Caco-2 (cell line): ENCODE measurements around the gene INPP5K. TPM values are rescaled to one million over a fixed set of nuclear protein-coding genes. Genes with fewer than 3 reads are reported as not detected.

Experiments used
- BruUV-seq: library from RNA; stranded (reverse); fragments of 400-500 nt; replicated peaks from 2 replicates; lab custom pipeline; 2021; lab: Mats Ljungman, UMichigan
- CTCF ChIA-PET: fragments of 300-600 bp; sonication (Branson Sonifier 250); formaldehyde crosslinking; loops from one replicate; lab custom pipeline; 2022; ENCODE audit warnings: antibody characterized with exemption; lab: Charles Lee
- POLR2A ChIA-PET: fragments of 300-600 bp; sonication (Branson Sonifier 250); formaldehyde crosslinking; loops from one replicate; lab custom pipeline; 2022; ENCODE audit warnings: antibody characterized with exemption; lab: Charles Lee
- DNase-seq, 2 experiments: peaks; one replicate each; pipeline versions ENCODE4 v3.0.0 to v3.0.0-alpha.2; 2020 to 2022
- H3K27me3 ChIP-seq: replicated peaks from 2 replicates; pipeline ENCODE4 v1.6.0; 2011; ENCODE audit warnings: low read length; ENCODE audit not compliant: control insufficient read depth, insufficient read depth
- H3K36me3 ChIP-seq: 2 replicates; pipeline ENCODE4 v1.5.1; 2011; ENCODE audit warnings: low read length; ENCODE audit not compliant: control insufficient read depth, insufficient read depth
- H3K4me1 ChIP-seq: fragments of 250-450 bp; sonication (Bioruptor Pico); 2 replicates; pipeline ENCODE4 v1.5.1; 2020; ENCODE audit warnings: mild to moderate bottlenecking
- H3K4me3 ChIP-seq: 2 replicates; pipeline ENCODE4 v1.5.1; 2011; ENCODE audit warnings: low read depth, mild to moderate bottlenecking, control low read depth, low read length
- H3K9me3 ChIP-seq: fragments of 250-450 bp; sonication (Bioruptor Pico); 2 replicates; pipeline ENCODE4 v1.5.1; 2020; ENCODE audit warnings: mild to moderate bottlenecking, moderate library complexity
- H3K27ac Mint-ChIP-seq: one replicate; pipeline ENCODE4 v1.8.0; 2022; ENCODE audit warnings: mixed read lengths; ENCODE audit not compliant: unreplicated experiment
- H3K27me3 Mint-ChIP-seq: one replicate; pipeline ENCODE4 v1.8.0; 2022; ENCODE audit warnings: mixed read lengths; ENCODE audit not compliant: insufficient read depth, unreplicated experiment
- H3K36me3 Mint-ChIP-seq: one replicate; pipeline ENCODE4 v1.8.0; 2022; ENCODE audit warnings: mild to moderate bottlenecking, mixed read lengths; ENCODE audit not compliant: insufficient read depth, unreplicated experiment
- H3K4me1 Mint-ChIP-seq: one replicate; pipeline ENCODE4 v1.8.0; 2022; ENCODE audit warnings: low read depth, mixed read lengths; ENCODE audit not compliant: unreplicated experiment
- H3K4me3 Mint-ChIP-seq: one replicate; pipeline ENCODE4 v1.8.0; 2022; ENCODE audit warnings: mild to moderate bottlenecking, moderate library complexity, mixed read lengths; ENCODE audit not compliant: unreplicated experiment
- H3K9me3 Mint-ChIP-seq: one replicate; pipeline ENCODE4 v1.8.0; 2022; ENCODE audit warnings: mixed read lengths; ENCODE audit not compliant: unreplicated experiment
- CTCF ChIP-seq, 2 experiments: fragments of 200-600 bp in 1 of 2; IDR thresholded peaks; 1 replicate in 1 of 2; 2 replicates in 1 of 2; pipeline versions ENCODE4 v1.5.1 to v1.8.0; 2011 to 2022; ENCODE audit warnings: antibody characterized with exemption in 1 of 2, control low read depth in 1 of 2, inconsistent platforms in 1 of 2, low read depth in 1 of 2, low read length in 1 of 2, mild to moderate bottlenecking in 1 of 2, moderate library complexity in 1 of 2; ENCODE audit not compliant: insufficient read depth in 1 of 2, severe bottlenecking in 1 of 2, unreplicated experiment in 1 of 2
- intact Hi-C: fragments of 100-400 bp; cut with micrococcal nuclease; formaldehyde crosslinking; loops from one replicate; pipeline ENCODE4 v1.10.0; 2022; ENCODE audit not compliant: unreplicated experiment
- total RNA-seq: library from RNA; stranded (reverse); gene quantifications from 2 replicates; pipeline ENCODE4 v1.2.3, GENCODE V29; 2022

Gene INPP5K
- total RNA-seq, 1 experiment from 2014 or later = 24.1 TPM

GRCh38 chr17:1473841-1474240 is 42.6 kb downstream of the INPP5K start:
- H3K27me3 ChIP-seq = no peaks in the 10 kb centered on the region
- CTCF ChIA-PET = no interaction called here
- peaks cover 10% of the 10 kb centered on the region for H3K36me3 ChIP-seq
- H3K9me3 ChIP-seq = peaks cover 2% of the 10 kb centered on the region; the same call in 1 of the 2 replicates
- Mint-ChIP-seq H3K27ac (no peak overlapping the region), H3K27me3 (no peaks in the 10 kb centered on the region), H3K36me3 (peaks cover 86% of the 10 kb centered on the region), H3K4me3 (no peak overlapping the region), H3K9me3 (no peaks in the 10 kb centered on the region), H3K4me1 (peaks cover 8% of the 10 kb centered on the region)
- intact Hi-C loops = no loop called here
- no peak for TF ChIP-seq CTCF (IDR thresholded peaks at IDR 0.05; ENCODE audit: insufficient read depth in 1 of 2, low read depth in 1 of 2, low read length in 1 of 2, severe bottlenecking in 1 of 2, unreplicated experiment in 1 of 2)
- no peak overlapping the region for H3K4me3 ChIP-seq
- no peak for DNase-seq
- H3K4me1 ChIP-seq = peaks cover 7% of the 10 kb centered on the region
- POLR2A ChIA-PET = no interaction called here
- BruUV-seq = no TSS peak

DNA sequence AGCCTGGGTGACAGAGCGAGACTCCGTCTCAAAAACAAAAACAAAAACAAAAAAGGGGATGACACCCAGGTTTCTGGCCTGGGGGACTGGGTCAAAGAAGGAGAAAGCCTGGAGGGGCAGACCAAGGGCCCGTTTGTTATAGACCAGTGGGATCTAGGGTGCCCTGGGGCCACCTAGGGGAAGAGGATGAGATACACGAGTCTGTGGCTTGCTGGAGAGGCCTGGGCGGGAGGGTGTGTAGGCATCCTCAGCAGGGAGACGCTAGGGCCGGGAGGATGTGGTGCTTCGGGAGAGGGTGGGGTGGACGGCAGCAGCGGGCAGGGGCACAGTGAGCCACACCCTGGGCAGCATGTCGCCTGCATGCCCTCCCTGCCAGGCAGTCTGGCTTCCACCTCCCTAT is 43.2 kb downstream of the INPP5K start:
- Mint-ChIP-seq H3K4me3 (no peak overlapping the region), H3K9me3 (no peaks in the 10 kb centered on the region), H3K27ac (no peak overlapping the region), H3K27me3 (no peaks in the 10 kb centered on the region), H3K36me3 (peaks cover 86% of the 10 kb centered on the region), H3K4me1 (peaks cover 15% of the 10 kb centered on the region)
- TF ChIP-seq CTCF (IDR thresholded peaks at IDR 0.05; ENCODE audit: insufficient read depth in 1 of 2, low read depth in 1 of 2, low read length in 1 of 2, severe bottlenecking in 1 of 2, unreplicated experiment in 1 of 2) = peak in 1 of 2 experiments; percentile 26
- ChIA-PET POLR2A (no interaction called here), CTCF (no interaction called here)
- H3K4me1 ChIP-seq = peaks cover 14% of the 10 kb centered on the region
- H3K36me3 ChIP-seq = peaks cover 7% of the 10 kb centered on the region
- DNase-seq = no peak
- H3K27me3 ChIP-seq = no peaks in the 10 kb centered on the region
- no TSS peak for BruUV-seq
- intact Hi-C loops = no loop called here
- peaks cover 2% of the 10 kb centered on the region; the same call in 1 of the 2 replicates for H3K9me3 ChIP-seq
- H3K4me3 ChIP-seq = no peak overlapping the region

DNA sequence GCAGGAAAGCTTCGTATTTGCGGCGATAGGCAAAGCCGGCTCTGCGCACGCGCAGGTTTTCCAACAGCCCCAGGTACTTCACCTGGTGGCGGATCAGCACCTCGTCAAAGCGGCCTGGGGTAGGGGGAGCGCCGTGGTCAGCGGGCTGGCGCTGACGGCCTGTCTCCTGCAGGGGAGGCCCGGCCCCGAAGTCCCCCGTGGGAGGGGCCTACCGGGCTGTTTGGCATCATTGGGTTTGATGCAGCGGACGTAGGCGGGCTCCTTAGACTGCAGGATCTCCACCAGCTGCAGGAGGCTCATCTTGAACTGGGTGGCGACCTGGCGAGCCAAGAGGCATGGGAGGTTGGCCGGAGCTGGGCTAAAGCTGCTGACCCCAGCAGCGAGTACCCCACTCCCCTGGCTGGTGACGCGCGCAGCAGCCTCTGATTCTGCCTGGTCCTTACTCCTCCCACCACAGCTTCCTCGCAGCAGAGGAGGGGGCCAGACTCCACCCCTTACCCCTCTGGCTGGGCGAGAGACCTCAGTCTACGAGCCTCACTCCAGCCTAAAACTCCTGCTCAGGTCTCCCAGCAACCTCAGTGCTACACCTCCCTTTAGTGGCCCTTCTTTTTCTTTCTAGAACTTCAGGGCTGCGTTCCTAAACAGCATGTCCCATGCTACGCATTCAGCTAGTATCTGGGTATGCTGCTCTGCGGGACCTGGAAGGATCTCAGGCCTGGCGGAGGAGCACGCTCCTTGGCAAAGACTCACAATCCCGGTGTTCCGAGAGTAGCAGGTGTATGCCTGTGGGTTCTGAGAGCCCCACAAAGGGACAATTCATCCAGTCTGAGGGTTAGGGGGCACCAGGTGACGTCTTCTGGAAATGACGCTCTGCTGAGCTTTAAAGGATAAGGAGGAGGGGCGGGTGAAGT is 44.2 kb downstream of the INPP5K start:
- ChIA-PET CTCF (interaction anchor here (0.6 kb wide), 1 partner anchor 46 kb away, joined by 7 read pairs; no protein-coding TSS in a partner anchor), POLR2A (interaction anchor here (0.5 kb wide), 1 partner anchor 68 kb away, joined by 4 read pairs; no protein-coding TSS in a partner anchor)
- peaks cover 82% of the 10 kb centered on the region for H3K36me3 Mint-ChIP-seq
- BruUV-seq = no TSS peak
- Histone ChIP-seq H3K4me1 (peaks cover 18% of the 10 kb centered on the region), H3K4me3 (no peak overlapping the region), H3K36me3 (peaks cover 5% of the 10 kb centered on the region), H3K27me3 (no peaks in the 10 kb centered on the region), H3K9me3 (peaks cover 2% of the 10 kb centered on the region; the same call in 1 of the 2 replicates)
- DNase-seq = no peak
- H3K27ac Mint-ChIP-seq = no peak overlapping the region
- intact Hi-C loops = no loop called here
- H3K4me1 Mint-ChIP-seq = peaks cover 19% of the 10 kb centered on the region
- no peak overlapping the region for H3K4me3 Mint-ChIP-seq
- H3K27me3 Mint-ChIP-seq = no peaks in the 10 kb centered on the region
- no peaks in the 10 kb centered on the region for H3K9me3 Mint-ChIP-seq
- no peak for TF ChIP-seq CTCF (IDR thresholded peaks at IDR 0.05; ENCODE audit: insufficient read depth in 1 of 2, low read depth in 1 of 2, low read length in 1 of 2, severe bottlenecking in 1 of 2, unreplicated experiment in 1 of 2)
